ENCODE data around the gene MBD5.

MBD5 gene

DNA sequence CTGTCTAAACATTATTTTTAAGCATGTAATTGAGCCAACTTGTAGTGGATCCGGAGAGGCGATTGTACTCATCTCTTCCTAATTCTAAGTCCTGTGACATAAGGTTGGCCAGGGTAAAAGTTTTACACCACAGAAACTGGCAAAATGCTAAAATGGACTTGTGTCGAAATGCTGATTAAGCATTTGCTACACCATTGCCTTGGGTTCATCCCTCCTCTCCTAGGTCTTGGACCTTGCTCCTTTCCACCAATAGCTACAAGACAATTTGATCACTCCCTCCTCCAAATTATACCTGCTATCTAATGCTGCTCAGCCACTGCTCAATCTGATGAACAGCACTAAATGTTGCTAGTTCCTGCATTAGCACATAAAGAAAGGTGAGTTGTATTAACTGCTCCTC, 491.0 kb downstream of the MBD5 start:
- no peak overlapping the region for H3K9ac ChIP-seq (ENCODE audit: insufficient read length, low read depth)
- H3K4me3 ChIP-seq (ENCODE audit: insufficient read length, low read depth) = no peak overlapping the region
- H3K27me3 ChIP-seq (ENCODE audit: insufficient read depth, insufficient read length) = no peaks in the 10 kb centered on the region
- H3K9me3 ChIP-seq (ENCODE audit: insufficient read depth, low read length) = no peaks in the 10 kb centered on the region
- H3K4me1 ChIP-seq (ENCODE audit: insufficient read depth, insufficient read length) = no peaks in the 10 kb centered on the region
- TF ChIP-seq SUZ12 (IDR thresholded peaks at IDR 0.05; ENCODE audit: extremely low read depth, insufficient read depth, insufficient read length) (no peak), ZNF274 (IDR thresholded peaks at IDR 0.05; ENCODE audit: low read depth, low read length) (no peak), YY1 (IDR thresholded peaks at IDR 0.05; ENCODE audit: insufficient read depth, insufficient read length) (no peak)
- no peak for DNase-seq (ENCODE audit: low read depth, low spot score)
- H3K36me3 ChIP-seq (ENCODE audit: insufficient read depth, insufficient read length, low read length) = no peaks in the 10 kb centered on the region

DNA sequence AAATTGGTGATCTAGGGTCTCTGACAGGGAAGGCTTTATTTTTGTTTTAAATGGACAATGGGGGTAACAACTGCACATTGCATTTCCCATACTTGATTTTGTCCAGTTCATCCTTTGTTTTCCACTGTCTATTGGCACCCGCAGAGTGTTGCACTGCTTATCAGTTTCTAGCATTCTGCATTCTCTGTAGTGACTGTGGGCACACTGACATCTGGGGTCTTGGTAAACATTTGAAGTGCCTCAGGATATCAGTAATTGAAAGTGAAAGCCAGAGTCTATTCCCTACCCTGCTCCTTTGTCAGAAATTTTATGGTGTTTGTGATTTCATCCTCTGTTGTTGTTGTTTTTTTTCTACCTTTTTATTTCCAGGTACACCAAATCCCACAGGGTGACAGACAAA, 491.6 kb downstream of the MBD5 start:
- no peak overlapping the region for H3K9ac ChIP-seq (ENCODE audit: insufficient read length, low read depth)
- DNase-seq (ENCODE audit: low read depth, low spot score) = no peak
- H3K27me3 ChIP-seq (ENCODE audit: insufficient read depth, insufficient read length) = no peaks in the 10 kb centered on the region
- no peaks in the 10 kb centered on the region for H3K4me1 ChIP-seq (ENCODE audit: insufficient read depth, insufficient read length)
- no peak overlapping the region for H3K4me3 ChIP-seq (ENCODE audit: insufficient read length, low read depth)
- no peaks in the 10 kb centered on the region for H3K36me3 ChIP-seq (ENCODE audit: insufficient read depth, insufficient read length, low read length)
- no peak for TF ChIP-seq SUZ12 (IDR thresholded peaks at IDR 0.05; ENCODE audit: extremely low read depth, insufficient read depth, insufficient read length)
- TF ChIP-seq ZNF274 (IDR thresholded peaks at IDR 0.05; ENCODE audit: low read depth, low read length) = no peak
- no peak for TF ChIP-seq YY1 (IDR thresholded peaks at IDR 0.05; ENCODE audit: insufficient read depth, insufficient read length)
- H3K9me3 ChIP-seq (ENCODE audit: insufficient read depth, low read length) = no peaks in the 10 kb centered on the region

DNA sequence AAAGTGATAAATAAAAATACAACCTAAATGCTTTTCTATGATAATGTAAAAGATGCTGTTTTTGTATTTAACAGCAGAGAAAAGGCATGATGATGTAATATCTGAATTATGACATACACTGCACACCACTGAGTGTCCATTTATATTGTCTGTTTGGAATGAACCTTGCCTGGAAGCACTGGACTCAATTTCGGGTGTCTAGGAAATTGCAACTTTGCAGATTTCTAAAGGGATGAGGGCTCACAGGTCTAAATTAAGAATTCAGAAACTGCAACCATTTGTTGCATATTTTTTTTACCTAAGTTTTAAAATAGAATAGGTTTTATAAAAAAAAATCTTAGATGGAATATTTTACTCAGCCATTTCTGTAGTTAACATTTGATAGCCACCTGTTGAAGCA, 492.5 kb downstream of the MBD5 start:
- no peaks in the 10 kb centered on the region for H3K27me3 ChIP-seq (ENCODE audit: insufficient read depth, insufficient read length)
- H3K9me3 ChIP-seq (ENCODE audit: insufficient read depth, low read length) = no peaks in the 10 kb centered on the region
- no peaks in the 10 kb centered on the region for H3K36me3 ChIP-seq (ENCODE audit: insufficient read depth, insufficient read length, low read length)
- H3K4me1 ChIP-seq (ENCODE audit: insufficient read depth, insufficient read length) = no peaks in the 10 kb centered on the region
- DNase-seq (ENCODE audit: low read depth, low spot score) = no peak
- no peak overlapping the region for H3K4me3 ChIP-seq (ENCODE audit: insufficient read length, low read depth)
- no peak overlapping the region for H3K9ac ChIP-seq (ENCODE audit: insufficient read length, low read depth)
- no peak for TF ChIP-seq SUZ12 (IDR thresholded peaks at IDR 0.05; ENCODE audit: extremely low read depth, insufficient read depth, insufficient read length)
- TF ChIP-seq ZNF274 (IDR thresholded peaks at IDR 0.05; ENCODE audit: low read depth, low read length) = no peak
- no peak for TF ChIP-seq YY1 (IDR thresholded peaks at IDR 0.05; ENCODE audit: insufficient read depth, insufficient read length)

DNA sequence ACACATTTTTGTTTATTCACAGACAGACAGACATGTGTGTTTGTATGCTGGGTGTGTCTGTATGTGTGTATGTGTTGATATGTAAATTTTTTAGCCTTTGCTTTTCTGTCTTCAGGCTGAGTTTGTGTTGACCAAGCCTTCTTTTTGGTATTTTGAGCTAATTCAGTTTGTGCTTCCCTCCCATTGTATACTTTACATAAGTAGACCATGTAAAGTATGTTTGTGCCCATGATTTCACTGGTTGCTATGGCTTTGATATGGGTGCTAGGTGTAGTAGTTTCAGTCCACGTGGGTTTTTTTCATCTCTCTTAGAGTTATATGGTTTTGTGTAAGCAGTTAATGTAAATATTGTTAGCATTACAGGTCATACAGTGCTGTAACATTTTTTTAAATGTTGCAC, 494.2 kb downstream of the MBD5 start:
- H3K27me3 ChIP-seq (ENCODE audit: insufficient read depth, insufficient read length) = no peaks in the 10 kb centered on the region
- H3K9me3 ChIP-seq (ENCODE audit: insufficient read depth, low read length) = no peaks in the 10 kb centered on the region
- H3K4me1 ChIP-seq (ENCODE audit: insufficient read depth, insufficient read length) = no peaks in the 10 kb centered on the region
- no peak overlapping the region for H3K4me3 ChIP-seq (ENCODE audit: insufficient read length, low read depth)
- no peaks in the 10 kb centered on the region for H3K36me3 ChIP-seq (ENCODE audit: insufficient read depth, insufficient read length, low read length)
- TF ChIP-seq ZNF274 (IDR thresholded peaks at IDR 0.05; ENCODE audit: low read depth, low read length) = no peak
- no peak for TF ChIP-seq YY1 (IDR thresholded peaks at IDR 0.05; ENCODE audit: insufficient read depth, insufficient read length)
- TF ChIP-seq SUZ12 (IDR thresholded peaks at IDR 0.05; ENCODE audit: extremely low read depth, insufficient read depth, insufficient read length) = no peak
- H3K9ac ChIP-seq (ENCODE audit: insufficient read length, low read depth) = no peak overlapping the region
- DNase-seq (ENCODE audit: low read depth, low spot score) = no peak

DNA sequence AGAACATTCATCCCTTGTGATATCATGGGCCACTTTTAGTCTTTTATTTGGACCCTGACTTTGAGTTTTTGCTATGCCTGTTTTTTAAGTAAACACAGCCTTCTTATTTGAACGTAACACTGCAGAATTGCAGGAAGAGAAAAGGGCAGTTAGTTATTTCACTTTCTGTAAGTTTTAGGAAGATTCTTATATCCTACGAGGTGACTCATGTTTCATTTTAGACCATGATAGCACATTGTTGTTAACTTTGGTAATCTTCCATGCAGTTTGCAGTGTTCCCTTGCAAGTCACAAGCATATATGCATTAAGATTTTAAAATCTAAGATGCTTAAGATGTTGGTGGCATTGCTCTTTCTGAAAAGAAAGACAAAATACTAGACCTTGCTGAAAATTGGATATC, 495.1 kb downstream of the MBD5 start:
- H3K9me3 ChIP-seq (ENCODE audit: insufficient read depth, low read length) = no peaks in the 10 kb centered on the region
- no peaks in the 10 kb centered on the region for H3K36me3 ChIP-seq (ENCODE audit: insufficient read depth, insufficient read length, low read length)
- TF ChIP-seq ZNF274 (IDR thresholded peaks at IDR 0.05; ENCODE audit: low read depth, low read length) (no peak), SUZ12 (IDR thresholded peaks at IDR 0.05; ENCODE audit: extremely low read depth, insufficient read depth, insufficient read length) (no peak), YY1 (IDR thresholded peaks at IDR 0.05; ENCODE audit: insufficient read depth, insufficient read length) (no peak)
- no peak overlapping the region for H3K9ac ChIP-seq (ENCODE audit: insufficient read length, low read depth)
- H3K4me3 ChIP-seq (ENCODE audit: insufficient read length, low read depth) = no peak overlapping the region
- DNase-seq (ENCODE audit: low read depth, low spot score) = no peak
- H3K27me3 ChIP-seq (ENCODE audit: insufficient read depth, insufficient read length) = no peaks in the 10 kb centered on the region
- no peaks in the 10 kb centered on the region for H3K4me1 ChIP-seq (ENCODE audit: insufficient read depth, insufficient read length)

DNA sequence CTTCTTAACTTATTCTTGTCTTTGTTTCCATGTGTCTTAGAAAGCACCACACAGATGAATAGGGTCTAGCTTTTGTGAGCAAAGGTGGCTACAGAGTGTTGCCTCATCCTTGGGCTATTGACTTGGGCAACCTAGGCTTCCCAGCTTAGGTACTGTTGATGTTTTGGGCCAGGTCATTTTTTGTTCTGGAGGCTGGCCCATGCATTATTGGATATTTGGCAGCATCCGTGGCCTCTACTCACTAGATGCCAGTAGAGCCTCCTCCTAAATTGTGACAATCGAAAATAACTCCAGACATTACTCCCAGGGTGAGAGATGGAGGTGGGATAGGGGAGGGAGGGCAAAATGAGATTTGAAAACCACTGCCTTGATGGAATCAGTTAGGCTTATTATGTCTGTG, 496.4 kb downstream of the MBD5 start:
- H3K9ac ChIP-seq (ENCODE audit: insufficient read length, low read depth) = no peak overlapping the region
- no peak for DNase-seq (ENCODE audit: low read depth, low spot score)
- no peaks in the 10 kb centered on the region for H3K9me3 ChIP-seq (ENCODE audit: insufficient read depth, low read length)
- no peak overlapping the region for H3K4me3 ChIP-seq (ENCODE audit: insufficient read length, low read depth)
- H3K4me1 ChIP-seq (ENCODE audit: insufficient read depth, insufficient read length) = no peaks in the 10 kb centered on the region
- no peaks in the 10 kb centered on the region for H3K36me3 ChIP-seq (ENCODE audit: insufficient read depth, insufficient read length, low read length)
- no peaks in the 10 kb centered on the region for H3K27me3 ChIP-seq (ENCODE audit: insufficient read depth, insufficient read length)
- TF ChIP-seq ZNF274 (IDR thresholded peaks at IDR 0.05; ENCODE audit: low read depth, low read length) (no peak), YY1 (IDR thresholded peaks at IDR 0.05; ENCODE audit: insufficient read depth, insufficient read length) (no peak), SUZ12 (IDR thresholded peaks at IDR 0.05; ENCODE audit: extremely low read depth, insufficient read depth, insufficient read length) (no peak)

DNA sequence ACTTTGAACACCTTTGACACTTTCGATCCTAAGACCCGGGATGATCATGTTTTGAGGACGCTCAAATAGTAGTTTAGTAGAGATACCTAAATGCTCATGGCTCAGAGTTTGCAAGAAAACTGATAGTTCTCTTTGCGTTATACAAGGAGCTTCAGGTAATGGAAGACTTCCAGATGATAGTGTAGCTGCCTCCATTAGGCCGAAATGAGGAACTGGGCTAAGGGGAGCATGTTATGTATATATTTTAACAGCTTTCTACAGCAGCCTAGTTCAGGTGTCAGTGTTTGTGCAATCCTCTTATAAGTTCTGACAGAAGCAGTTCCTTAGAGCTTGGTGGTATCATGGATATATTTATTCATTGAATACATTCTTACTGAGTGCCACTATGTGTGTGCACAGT, 496.9 kb downstream of the MBD5 start:
- no peak overlapping the region for H3K9ac ChIP-seq (ENCODE audit: insufficient read length, low read depth)
- TF ChIP-seq YY1 (IDR thresholded peaks at IDR 0.05; ENCODE audit: insufficient read depth, insufficient read length) (no peak), ZNF274 (IDR thresholded peaks at IDR 0.05; ENCODE audit: low read depth, low read length) (no peak), SUZ12 (IDR thresholded peaks at IDR 0.05; ENCODE audit: extremely low read depth, insufficient read depth, insufficient read length) (no peak)
- H3K9me3 ChIP-seq (ENCODE audit: insufficient read depth, low read length) = no peaks in the 10 kb centered on the region
- H3K36me3 ChIP-seq (ENCODE audit: insufficient read depth, insufficient read length, low read length) = no peaks in the 10 kb centered on the region
- DNase-seq (ENCODE audit: low read depth, low spot score) = no peak
- no peaks in the 10 kb centered on the region for H3K27me3 ChIP-seq (ENCODE audit: insufficient read depth, insufficient read length)
- H3K4me3 ChIP-seq (ENCODE audit: insufficient read length, low read depth) = no peak overlapping the region
- no peaks in the 10 kb centered on the region for H3K4me1 ChIP-seq (ENCODE audit: insufficient read depth, insufficient read length)

DNA sequence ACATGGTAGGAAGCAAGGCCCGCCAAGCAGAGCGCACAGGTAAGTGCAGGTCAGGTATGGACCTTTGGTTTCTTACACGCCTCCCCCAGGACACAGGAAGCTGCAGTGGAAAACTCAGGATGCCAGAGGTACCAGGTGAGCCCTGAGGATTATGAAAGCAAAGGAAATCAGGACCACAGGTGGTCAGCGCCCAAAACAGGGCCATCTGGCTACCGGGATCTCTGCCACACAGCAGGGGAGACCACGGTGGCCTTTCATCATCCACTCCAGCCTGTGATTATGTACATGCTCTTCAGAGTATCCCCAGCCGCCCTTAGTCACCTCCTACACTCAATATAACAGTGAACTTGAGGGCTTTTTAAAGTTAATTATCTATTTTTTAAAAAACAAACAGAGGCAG, 498.1 kb downstream of the MBD5 start:
- Histone ChIP-seq H3K27me3 (ENCODE audit: insufficient read depth, insufficient read length) (no peaks in the 10 kb centered on the region), H3K36me3 (ENCODE audit: insufficient read depth, insufficient read length, low read length) (no peaks in the 10 kb centered on the region), H3K9ac (ENCODE audit: insufficient read length, low read depth) (no peak overlapping the region), H3K4me3 (ENCODE audit: insufficient read length, low read depth) (no peak overlapping the region), H3K4me1 (ENCODE audit: insufficient read depth, insufficient read length) (no peaks in the 10 kb centered on the region), H3K9me3 (ENCODE audit: insufficient read depth, low read length) (no peaks in the 10 kb centered on the region)
- TF ChIP-seq SUZ12 (IDR thresholded peaks at IDR 0.05; ENCODE audit: extremely low read depth, insufficient read depth, insufficient read length) (no peak), YY1 (IDR thresholded peaks at IDR 0.05; ENCODE audit: insufficient read depth, insufficient read length) (no peak), ZNF274 (IDR thresholded peaks at IDR 0.05; ENCODE audit: low read depth, low read length) (no peak)
- no peak for DNase-seq (ENCODE audit: low read depth, low spot score)

All from NT2/D1 (cell line).